Measurements from ENCODE around the gene EBF3. TPM values are rescaled to one million over a fixed set of nuclear protein-coding genes. Genes with fewer than 3 reads are reported as not detected.

The EBF3 gene
- total RNA-seq, 1 donor from 2014 or later: 6.2 TPM

DNA sequence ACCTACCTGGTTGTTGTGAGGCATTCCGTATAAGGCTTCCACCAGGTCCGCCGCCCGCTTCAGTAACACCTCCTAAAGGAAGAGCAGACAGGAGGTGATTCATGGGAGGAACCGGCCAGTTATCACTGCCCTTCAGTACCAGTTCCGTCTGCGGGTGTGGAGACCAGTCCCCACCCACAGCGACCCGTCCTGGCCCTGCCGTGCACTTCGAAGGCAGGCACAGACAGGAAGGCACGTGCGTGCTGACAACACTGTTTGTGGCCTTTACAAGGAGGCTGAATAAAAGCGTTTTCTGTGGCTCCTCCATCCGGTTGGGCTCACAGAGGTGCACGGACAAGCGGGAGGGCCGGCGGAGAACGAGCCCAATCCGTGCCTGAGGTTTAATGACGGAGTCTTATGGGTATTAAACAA, 120.9 kb downstream of the EBF3 start:
- Histone ChIP-seq H3K36me3 (peaks cover 88% of the 10 kb centered on the region), H3K4me1 (no peaks in the 10 kb centered on the region), H3K27ac (replicated peaks) (no peak overlapping the region), H3K4me3 (no peak overlapping the region), H3K9me3 (replicated peaks) (no peaks in the 10 kb centered on the region), H3K27me3 (ENCODE audit: low read depth) (no peaks in the 10 kb centered on the region)
- intact Hi-C loops (cut with micrococcal nuclease): no loop called here
- DNase-seq: no peak
- TF ChIP-seq CTCF (IDR thresholded peaks at IDR 0.05; ENCODE audit: borderline replicate concordance): no peak

- H3K27me3 ChIP-seq (ENCODE audit: low read depth): no peaks in the 10 kb centered on the region
Measured at GRCh38 chr10:129842031-129842430, 122.0 kb downstream of the EBF3 start.

GRCh38 chr10:129841590-129841989, 122.5 kb downstream of the EBF3 start:
- DNase-seq: no peak
- no peak for TF ChIP-seq CTCF (IDR thresholded peaks at IDR 0.05; ENCODE audit: borderline replicate concordance)
- Histone ChIP-seq H3K4me3 (no peak overlapping the region), H3K27me3 (ENCODE audit: low read depth) (no peaks in the 10 kb centered on the region), H3K36me3 (peaks cover 80% of the 10 kb centered on the region), H3K27ac (replicated peaks) (no peak overlapping the region), H3K9me3 (replicated peaks) (no peaks in the 10 kb centered on the region), H3K4me1 (no peaks in the 10 kb centered on the region)
- intact Hi-C loops (cut with micrococcal nuclease): no loop called here

More at GRCh38 chr10:129842031-129842430, 122.0 kb downstream of the EBF3 start:
- intact Hi-C loops (cut with micrococcal nuclease): no loop called here
- no peak for DNase-seq
- Histone ChIP-seq H3K36me3 (peaks cover 85% of the 10 kb centered on the region), H3K4me1 (no peaks in the 10 kb centered on the region), H3K9me3 (replicated peaks) (no peaks in the 10 kb centered on the region), H3K4me3 (no peak overlapping the region), H3K27ac (replicated peaks) (no peak overlapping the region)
- no peak for TF ChIP-seq CTCF (IDR thresholded peaks at IDR 0.05; ENCODE audit: borderline replicate concordance)

DNA sequence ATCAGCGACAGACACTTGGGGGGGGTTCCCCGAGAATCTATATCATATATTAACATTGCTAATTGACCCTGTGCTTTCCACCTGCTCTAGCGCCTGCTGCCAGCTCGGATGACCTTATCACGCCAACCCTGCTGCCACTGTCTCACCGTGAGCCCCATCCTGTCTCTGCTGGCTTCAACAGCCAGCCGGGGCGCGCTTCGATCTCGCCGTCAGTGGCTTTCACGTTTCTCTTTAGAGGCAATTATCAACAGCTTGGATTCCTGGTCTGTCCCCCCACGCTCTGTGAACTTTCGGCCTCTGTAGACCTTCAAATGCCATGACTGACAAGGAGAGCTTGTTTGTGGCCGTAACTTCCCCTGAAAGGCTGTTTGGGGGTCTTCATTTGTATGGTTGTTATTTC, 123.0 kb downstream of the EBF3 start:
- Histone ChIP-seq H3K9me3 (replicated peaks) (no peaks in the 10 kb centered on the region), H3K4me1 (no peaks in the 10 kb centered on the region), H3K36me3 (peaks cover 76% of the 10 kb centered on the region), H3K4me3 (no peak overlapping the region), H3K27me3 (ENCODE audit: low read depth) (no peaks in the 10 kb centered on the region), H3K27ac (replicated peaks) (no peak overlapping the region)
- TF ChIP-seq CTCF (IDR thresholded peaks at IDR 0.05; ENCODE audit: borderline replicate concordance): no peak
- DNase-seq: no peak
- intact Hi-C loops (cut with micrococcal nuclease): no loop called here

DNA sequence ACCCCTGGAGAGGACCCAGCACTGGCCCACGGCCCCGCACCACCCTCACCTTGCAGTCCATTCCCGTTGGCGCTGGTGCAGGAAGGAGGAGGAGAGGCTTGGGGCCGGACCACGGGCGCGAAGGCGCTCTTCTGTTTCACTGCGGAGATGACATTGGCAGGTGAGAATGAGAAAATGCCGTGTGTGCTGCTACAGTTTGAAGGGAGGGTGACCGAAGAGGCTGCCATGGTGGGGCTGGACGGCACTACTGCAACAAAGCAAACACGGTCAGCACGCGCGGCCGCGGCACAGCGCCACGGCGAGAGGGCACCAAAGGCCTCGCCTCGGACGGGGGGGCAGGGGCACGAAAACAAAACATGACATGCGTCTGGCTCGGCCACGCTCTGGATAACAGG, 123.9 kb downstream of the EBF3 start:
- no peak for DNase-seq
- peaks cover 73% of the 10 kb centered on the region for H3K36me3 ChIP-seq

More for the DNA sequence above, 123.9 kb downstream of the EBF3 start:
- TF ChIP-seq CTCF (IDR thresholded peaks at IDR 0.05; ENCODE audit: borderline replicate concordance): no peak
- Histone ChIP-seq H3K4me3 (no peak overlapping the region), H3K4me1 (no peaks in the 10 kb centered on the region), H3K27me3 (ENCODE audit: low read depth) (no peaks in the 10 kb centered on the region), H3K9me3 (replicated peaks) (no peaks in the 10 kb centered on the region), H3K27ac (replicated peaks) (no peak overlapping the region)
- intact Hi-C loops (cut with micrococcal nuclease): no loop called here

All from left ventricle myocardium inferior (tissue), 1 donor.